Fibroblast of lung (primary cell): Measurements from ENCODE around the gene PAK4. TPM values are rescaled to one million over a fixed set of nuclear protein-coding genes. Genes with fewer than 3 reads are reported as not detected.

Experiments used
- DNase-seq, 2 donors: peaks; one replicate each; pipeline versions ENCODE4 v3.0.0 to v3.0.0-alpha.2; 2010; ENCODE audit warnings: low read depth in 2 of 2
- H2AFZ ChIP-seq: 2 replicates; pipeline ENCODE4 v1.5.1; 2012; ENCODE audit warnings: low read length, control low read depth, inconsistent platforms
- H3K27ac ChIP-seq: 2 replicates; pipeline ENCODE4 v1.5.1; 2011; ENCODE audit warnings: low read length, control low read depth; ENCODE audit not compliant: insufficient read depth
- H3K27me3 ChIP-seq: 2 replicates; pipeline ENCODE4 v1.5.1; 2011; ENCODE audit warnings: mild to moderate bottlenecking, low read length; ENCODE audit not compliant: control insufficient read depth, insufficient read depth
- H3K36me3 ChIP-seq: 2 replicates; pipeline ENCODE4 v1.5.1; 2011; ENCODE audit warnings: low read length; ENCODE audit not compliant: control insufficient read depth, insufficient read depth
- H3K4me1 ChIP-seq: 2 replicates; pipeline ENCODE4 v1.5.1; 2011; ENCODE audit warnings: low read length; ENCODE audit not compliant: control insufficient read depth, insufficient read depth; ENCODE audit errors: extremely low read depth
- H3K4me2 ChIP-seq: 2 replicates; pipeline ENCODE4 v1.5.1; 2011; ENCODE audit warnings: low read length, control low read depth; ENCODE audit not compliant: insufficient read depth; ENCODE audit errors: extremely low read depth
- H3K4me3 ChIP-seq, 4 experiments: fragments of 200-600 bp in 1 of 4; sonication (generic) in 1 of 4; replicated peaks in 1 of 4; 2 replicates each; pipeline ENCODE4 v1.5.1; 2011 to 2016; ENCODE audit warnings: low read length in 4 of 4, low read depth in 3 of 4, mild to moderate bottlenecking in 3 of 4, control low read depth in 2 of 4, inconsistent platforms in 1 of 4, mixed read lengths in 1 of 4; ENCODE audit not compliant: insufficient read depth in 1 of 4; ENCODE audit errors: control extremely low read depth in 1 of 4
- H3K79me2 ChIP-seq: 2 replicates; pipeline ENCODE4 v1.5.1; 2012; ENCODE audit warnings: mild to moderate bottlenecking, low read length, inconsistent platforms; ENCODE audit not compliant: control insufficient read depth, insufficient read depth
- H3K9ac ChIP-seq: 2 replicates; pipeline ENCODE4 v1.5.1; 2011; ENCODE audit warnings: mild to moderate bottlenecking, low read length, control low read depth; ENCODE audit not compliant: insufficient read depth
- H3K9me3 ChIP-seq: 2 replicates; pipeline ENCODE4 v1.5.1; 2012; ENCODE audit warnings: low read depth, low read length; ENCODE audit not compliant: control insufficient read depth, insufficient read depth
- H4K20me1 ChIP-seq: 2 replicates; pipeline ENCODE4 v1.5.1; 2011; ENCODE audit warnings: low read length; ENCODE audit not compliant: control insufficient read depth, insufficient read depth; ENCODE audit errors: extremely low read depth
- EZH2 ChIP-seq: IDR thresholded peaks from 2 replicates; pipeline ENCODE4 v1.5.1; 2012; ENCODE audit warnings: low read length, control low read depth, mild to moderate bottlenecking; ENCODE audit errors: missing control alignments
- polyA plus RNA-seq, 2 donors: library from polyadenylated mRNA; depleted of rRNA in 1 of 2; stranded (reverse) in 1 of 2; unstranded in 1 of 2; fragments of >200 nt; gene quantifications; 2 replicates each; pipeline ENCODE4 v1.2.1, GENCODE V29; 2011 to 2012; ENCODE audit warnings: missing spikeins in 1 of 2
- total RNA-seq: library from RNA; depleted of rRNA; stranded (reverse); fragments of >200 nt; gene quantifications from 2 replicates; pipeline ENCODE4 v1.2.1, GENCODE V29; 2014
- TF ChIP-seq, protein P1 (sequence below), 2 donors: IDR thresholded peaks in 1 of 2; conservative IDR thresholded peaks in 1 of 2; 1 replicate in 1 of 2; 2 replicates in 1 of 2; pipeline ENCODE4 v1.5.1; 2011 to 2012; ENCODE audit warnings: low read length in 2 of 2, control low read depth in 1 of 2, inconsistent platforms in 1 of 2, low read depth in 1 of 2, mild to moderate bottlenecking in 1 of 2

PAK4 gene
- total and polyA plus RNA-seq, 2 donors (not counting 1 experiment from before 2014, with no cell fraction given), result 4.6 to 8.4 TPM

DNA sequence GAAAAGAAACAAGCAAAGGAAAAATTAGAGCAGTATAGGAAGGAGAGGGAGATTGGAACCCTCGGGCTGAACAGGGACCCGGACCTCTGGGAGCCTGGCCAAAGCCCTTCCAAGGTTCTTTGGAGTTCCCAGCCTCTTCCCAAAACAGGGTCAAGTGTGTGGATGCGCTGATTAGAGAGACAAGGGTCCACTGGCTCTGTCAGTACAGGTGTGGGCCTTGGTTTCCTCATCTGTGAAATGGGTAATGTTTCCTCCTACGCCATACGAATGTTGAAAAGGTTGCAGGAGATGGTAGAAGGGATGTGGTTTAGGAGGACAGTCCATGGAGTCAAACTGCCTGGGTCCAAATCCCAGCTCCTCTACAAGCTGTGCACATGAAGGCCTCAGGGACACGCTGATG is 80.5 kb downstream of the PAK4 start:
- H3K4me3 ChIP-seq, result no peak overlapping the region
- DNase-seq, result no peak

DNA sequence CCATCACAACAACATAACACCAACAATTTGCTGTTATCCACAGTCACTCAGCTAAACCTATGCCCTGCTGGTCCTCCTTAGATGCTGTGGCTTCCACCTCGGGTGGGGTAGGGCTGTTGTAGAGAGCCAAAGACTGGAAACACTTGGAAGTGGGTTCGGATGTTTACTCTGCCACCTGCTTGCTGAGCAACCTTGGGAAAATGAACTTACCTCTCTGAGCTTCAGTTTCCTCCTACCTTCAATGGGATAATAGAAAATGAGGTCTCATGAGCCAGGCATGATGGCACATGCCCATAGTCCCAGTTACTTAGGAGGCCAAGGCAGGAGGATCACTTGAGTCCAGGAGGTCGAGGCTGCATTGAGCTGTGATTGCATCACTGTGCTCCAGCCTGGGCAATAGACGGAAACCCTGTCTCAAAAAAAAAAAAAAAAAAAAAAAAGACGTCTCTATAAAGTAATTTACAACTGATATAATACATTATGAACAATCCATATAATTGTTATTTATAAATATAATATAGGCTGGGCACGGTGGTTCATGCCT is 81.8 kb downstream of the PAK4 start:
- no peak overlapping the region for H3K4me2 ChIP-seq
- H2AFZ ChIP-seq, result no peak overlapping the region
- H3K9me3 ChIP-seq, result no peaks in the 10 kb centered on the region
- no peak for DNase-seq
- H3K4me1 ChIP-seq, result no peaks in the 10 kb centered on the region
- no peak overlapping the region for H3K4me3 ChIP-seq
- no peaks in the 10 kb centered on the region for H4K20me1 ChIP-seq
- H3K36me3 ChIP-seq, result no peaks in the 10 kb centered on the region
- TF ChIP-seq, protein P1, sequence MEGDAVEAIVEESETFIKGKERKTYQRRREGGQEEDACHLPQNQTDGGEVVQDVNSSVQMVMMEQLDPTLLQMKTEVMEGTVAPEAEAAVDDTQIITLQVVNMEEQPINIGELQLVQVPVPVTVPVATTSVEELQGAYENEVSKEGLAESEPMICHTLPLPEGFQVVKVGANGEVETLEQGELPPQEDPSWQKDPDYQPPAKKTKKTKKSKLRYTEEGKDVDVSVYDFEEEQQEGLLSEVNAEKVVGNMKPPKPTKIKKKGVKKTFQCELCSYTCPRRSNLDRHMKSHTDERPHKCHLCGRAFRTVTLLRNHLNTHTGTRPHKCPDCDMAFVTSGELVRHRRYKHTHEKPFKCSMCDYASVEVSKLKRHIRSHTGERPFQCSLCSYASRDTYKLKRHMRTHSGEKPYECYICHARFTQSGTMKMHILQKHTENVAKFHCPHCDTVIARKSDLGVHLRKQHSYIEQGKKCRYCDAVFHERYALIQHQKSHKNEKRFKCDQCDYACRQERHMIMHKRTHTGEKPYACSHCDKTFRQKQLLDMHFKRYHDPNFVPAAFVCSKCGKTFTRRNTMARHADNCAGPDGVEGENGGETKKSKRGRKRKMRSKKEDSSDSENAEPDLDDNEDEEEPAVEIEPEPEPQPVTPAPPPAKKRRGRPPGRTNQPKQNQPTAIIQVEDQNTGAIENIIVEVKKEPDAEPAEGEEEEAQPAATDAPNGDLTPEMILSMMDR (conservative IDR thresholded peaks at IDR 0.05 in 1 of 2, IDR thresholded peaks at IDR 0.05 in 1 of 2; ENCODE audit: low read depth in 1 of 2, low read length in 2 of 2), result no peak
- TF ChIP-seq EZH2, result no peak
- no peak overlapping the region for H3K9ac ChIP-seq
- H3K27ac ChIP-seq, result no peak overlapping the region
- no peaks in the 10 kb centered on the region for H3K79me2 ChIP-seq
- peaks cover 8% of the 10 kb centered on the region for H3K27me3 ChIP-seq

More for the DNA sequence above, 80.5 kb downstream of the PAK4 start:
- Histone ChIP-seq H3K4me1 (no peaks in the 10 kb centered on the region), H2AFZ (no peak overlapping the region), H3K36me3 (no peaks in the 10 kb centered on the region), H4K20me1 (no peaks in the 10 kb centered on the region), H3K27me3 (peaks cover 8% of the 10 kb centered on the region), H3K27ac (no peak overlapping the region), H3K4me2 (no peak overlapping the region), H3K9ac (no peak overlapping the region), H3K79me2 (no peaks in the 10 kb centered on the region), H3K9me3 (no peaks in the 10 kb centered on the region)
- no peak for TF ChIP-seq EZH2
- TF ChIP-seq, protein P1 (conservative IDR thresholded peaks at IDR 0.05 in 1 of 2, IDR thresholded peaks at IDR 0.05 in 1 of 2; ENCODE audit: low read depth in 1 of 2, low read length in 2 of 2), result no peak

DNA sequence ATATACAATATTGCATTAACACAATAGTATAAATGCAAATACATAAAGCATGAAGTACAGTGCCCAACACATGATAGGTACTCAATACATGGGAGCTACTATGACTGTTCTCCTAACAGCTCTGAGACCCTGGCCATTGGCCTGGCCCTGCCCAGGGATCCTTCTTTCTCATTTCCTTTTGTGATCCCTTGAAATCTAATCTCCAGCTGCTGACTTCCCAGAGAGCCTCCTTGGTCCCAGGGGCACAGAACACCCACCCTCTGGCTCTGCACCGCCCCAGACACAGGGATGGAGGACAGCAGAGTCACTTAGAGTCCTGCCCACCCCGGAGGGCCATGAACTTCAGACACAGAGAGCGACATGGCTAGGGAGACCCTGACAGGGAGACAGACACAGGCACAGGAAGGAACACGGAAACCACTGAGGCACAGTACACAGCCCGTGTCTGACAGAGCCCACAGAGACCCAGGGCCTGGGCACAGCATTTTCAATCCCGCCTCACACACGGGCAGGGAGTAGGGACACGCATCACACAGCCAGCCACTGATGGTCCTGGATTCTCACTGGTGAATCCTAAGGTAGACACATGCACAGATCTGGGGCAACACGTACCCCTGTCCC is 82.7 kb downstream of the PAK4 start:
- no peaks in the 10 kb centered on the region for H4K20me1 ChIP-seq
- no peak overlapping the region for H3K27ac ChIP-seq
- TF ChIP-seq, protein P1 (conservative IDR thresholded peaks at IDR 0.05 in 1 of 2, IDR thresholded peaks at IDR 0.05 in 1 of 2; ENCODE audit: low read depth in 1 of 2, low read length in 2 of 2), result no peak
- H3K9ac ChIP-seq, result no peak overlapping the region
- no peaks in the 10 kb centered on the region for H3K36me3 ChIP-seq
- H3K9me3 ChIP-seq, result no peaks in the 10 kb centered on the region
- H3K4me2 ChIP-seq, result no peak overlapping the region
- H3K27me3 ChIP-seq, result peaks cover 8% of the 10 kb centered on the region
- no peak overlapping the region for H2AFZ ChIP-seq
- no peaks in the 10 kb centered on the region for H3K4me1 ChIP-seq
- no peak for DNase-seq
- H3K4me3 ChIP-seq, result no peak overlapping the region
- no peaks in the 10 kb centered on the region for H3K79me2 ChIP-seq
